ENCODE data around the gene HAO2. TPM values are rescaled to one million over a fixed set of nuclear protein-coding genes. Genes with fewer than 3 reads are reported as not detected.

Gene HAO2
- total RNA-seq, 1 donor from 2014 or later = not detected

DNA sequence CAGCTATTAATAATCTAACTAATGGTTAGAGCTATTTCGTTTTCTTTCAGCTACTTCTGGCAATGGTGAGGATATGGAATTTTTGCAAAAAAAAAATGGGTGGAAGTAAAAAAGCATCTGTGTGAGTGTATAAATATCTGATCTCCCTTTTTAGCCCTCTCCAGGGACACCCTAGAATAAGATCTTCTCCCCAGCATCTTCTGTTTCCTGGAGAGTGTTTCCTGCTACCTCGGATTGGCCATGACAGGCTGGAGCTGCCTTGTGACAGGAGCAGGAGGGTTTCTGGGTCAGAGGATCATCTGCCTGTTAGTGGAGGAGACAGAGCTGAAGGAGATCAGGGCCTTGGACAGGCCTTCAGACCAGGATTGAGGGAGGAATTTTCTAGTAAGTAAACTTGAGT is 70.2 kb downstream of the HAO2 start:
- no peak for DNase-seq (ENCODE audit: low spot score)
- no peak overlapping the region for H3K27ac Mint-ChIP-seq
- H3K9me3 Mint-ChIP-seq = no peaks in the 10 kb centered on the region
- H3K36me3 Mint-ChIP-seq (ENCODE audit: low read depth) = no peaks in the 10 kb centered on the region
- intact Hi-C loops (cut with micrococcal nuclease) = no loop called here
- H3K27me3 Mint-ChIP-seq (ENCODE audit: low read depth) = peaks cover 13% of the 10 kb centered on the region
- H3K4me1 Mint-ChIP-seq (ENCODE audit: low read depth) = no peaks in the 10 kb centered on the region
- no peak overlapping the region for H3K4me3 Mint-ChIP-seq (ENCODE audit: low read depth)

DNA sequence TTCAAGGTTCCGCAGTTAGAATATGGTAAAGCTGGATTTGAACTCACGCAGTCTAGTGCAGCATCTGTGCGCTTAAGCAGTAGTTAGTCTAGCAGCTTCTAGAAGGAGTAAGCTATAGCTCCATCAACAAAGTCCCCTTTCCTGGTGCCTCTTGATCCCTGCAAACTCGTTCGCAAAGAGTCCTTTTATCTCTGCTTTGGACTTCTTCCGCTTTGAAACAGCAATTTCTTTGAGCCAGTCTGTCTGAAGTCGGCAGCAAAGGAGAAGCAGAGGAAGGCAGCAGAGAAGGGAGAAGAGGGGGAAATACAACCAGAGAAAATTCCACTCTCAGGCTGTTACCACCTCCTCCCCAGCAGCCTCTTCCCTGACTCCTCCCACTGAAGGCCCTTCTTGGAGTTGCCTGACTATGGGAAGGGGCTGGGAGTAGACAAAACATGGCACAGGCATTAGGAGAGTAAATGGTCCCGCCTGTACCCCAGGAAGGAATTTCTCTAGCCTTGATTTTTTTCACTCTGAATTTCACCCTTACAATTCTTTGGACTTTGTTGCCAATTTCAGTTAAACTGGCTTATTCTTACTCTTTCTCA is 72.2 kb downstream of the HAO2 start:
- H3K36me3 Mint-ChIP-seq (ENCODE audit: low read depth) = no peaks in the 10 kb centered on the region
- intact Hi-C loops (cut with micrococcal nuclease) = no loop called here
- H3K27me3 Mint-ChIP-seq (ENCODE audit: low read depth) = peaks cover 13% of the 10 kb centered on the region
- no peak overlapping the region for H3K4me3 Mint-ChIP-seq (ENCODE audit: low read depth)
- no peak for DNase-seq (ENCODE audit: low spot score)
- no peak overlapping the region for H3K27ac Mint-ChIP-seq
- no peaks in the 10 kb centered on the region for H3K4me1 Mint-ChIP-seq (ENCODE audit: low read depth)
- no peaks in the 10 kb centered on the region for H3K9me3 Mint-ChIP-seq

DNA sequence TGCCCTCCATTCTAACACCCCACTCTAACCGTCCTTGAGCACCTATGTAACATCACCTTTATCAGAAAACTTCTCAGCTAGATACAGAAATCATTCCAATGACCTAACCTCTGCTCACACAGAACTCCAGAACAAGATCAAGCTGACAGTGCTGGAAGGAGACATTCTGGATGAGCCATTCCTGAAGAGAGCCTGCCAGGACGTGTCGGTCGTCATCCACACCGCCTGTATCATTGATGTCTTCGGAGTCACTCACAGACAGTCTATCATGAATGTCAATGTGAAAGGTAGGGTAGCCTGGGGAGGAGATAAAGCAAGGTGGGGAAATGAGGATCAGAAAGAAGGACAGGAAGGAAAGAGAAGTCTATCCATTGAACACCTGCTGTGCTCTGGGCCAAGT is 74.2 kb downstream of the HAO2 start:
- Mint-ChIP-seq H3K27ac (no peak overlapping the region), H3K27me3 (ENCODE audit: low read depth) (peaks cover 13% of the 10 kb centered on the region)
- intact Hi-C loops (cut with micrococcal nuclease) = no loop called here

More for the DNA sequence above, 74.2 kb downstream of the HAO2 start:
- H3K9me3 Mint-ChIP-seq = no peaks in the 10 kb centered on the region
- DNase-seq (ENCODE audit: low spot score) = no peak
- no peaks in the 10 kb centered on the region for H3K36me3 Mint-ChIP-seq (ENCODE audit: low read depth)
- H3K4me1 Mint-ChIP-seq (ENCODE audit: low read depth) = no peaks in the 10 kb centered on the region
- H3K4me3 Mint-ChIP-seq (ENCODE audit: low read depth) = no peak overlapping the region

Other genes with a start within 250 kb of the HAO2 start
- 19.4 and 20.1 TPM in 2 replicates for gene WARS2, start 228.1 kb upstream of the HAO2 start, total RNA-seq
- not detected in 2 replicates for gene HSD3B2, start 46.4 kb downstream of the HAO2 start, total RNA-seq
- not detected in 2 replicates for gene HSD3B1, start 138.4 kb downstream of the HAO2 start, total RNA-seq